HepG2 (cell line): ENCODE results near the gene DIP2C. TPM values are rescaled to one million over a fixed set of nuclear protein-coding genes. Genes with fewer than 3 reads are reported as not detected.

Source experiments
- ATAC-seq: fragments of 200-7000 bp; cut with Tn5 transposase; 3 replicates; pipeline ENCODE4 v1.9.1; 2020; ENCODE audit warnings: mild to moderate bottlenecking, moderate library complexity
- BruUV-seq: library from RNA; stranded (reverse); fragments of 400-500 nt; replicated peaks from 2 replicates; lab custom pipeline; 2021; lab: Mats Ljungman, UMichigan
- CTCF ChIA-PET: fragments of 300-600 bp; formaldehyde crosslinking; extraction: SDS; loops from one replicate; lab custom pipeline; 2021; ENCODE audit warnings: low total read pairs, inconsistent platforms, low intra/inter-chr PET ratio; lab: Yijun Ruan, JAX
- POLR2A ChIA-PET: fragments of 350-600 bp; sonication (Branson Sonifier 250); formaldehyde crosslinking; loops from one replicate; lab custom pipeline; 2020; ENCODE audit warnings: antibody characterized with exemption, inconsistent platforms; lab: Yijun Ruan, JAX
- DNase-seq: peaks from one replicate; pipeline ENCODE4 v3.0.0-alpha.2; 2015; ENCODE audit warnings: low spot score
- FAIRE-seq: peaks from 3 replicates; lab custom pipeline; 2011; peaks lifted over from hg19 to GRCh38; lab: Jason Lieb, UNC
- H2AFZ ChIP-seq: one replicate; pipeline ENCODE4 v1.6.1; 2011; ENCODE audit warnings: low read length, inconsistent platforms
- H3K27ac ChIP-seq: fragments of 300-600 bp; 3 replicates; pipeline ENCODE4 v1.8.0; 2011; ENCODE audit warnings: mixed run types, mild to moderate bottlenecking, mixed read lengths, low read length, inconsistent platforms; ENCODE audit not compliant: insufficient read depth; ENCODE audit errors: extremely low read length
- H3K27me3 ChIP-seq, 2 experiments: fragments of 200-600 bp in 1 of 2; 2 replicates in 1 of 2; 3 replicates in 1 of 2; pipeline versions ENCODE4 v1.6.0 to v1.8.0; 2011; ENCODE audit warnings: low read length in 2 of 2, mild to moderate bottlenecking in 2 of 2, moderate library complexity in 2 of 2, inconsistent platforms in 1 of 2; ENCODE audit not compliant: insufficient read depth in 2 of 2, control insufficient read depth in 1 of 2
- H3K36me3 ChIP-seq, 2 experiments: fragments of 200-600 bp in 1 of 2; replicated peaks in 1 of 2; 2 replicates in 1 of 2; 3 replicates in 1 of 2; pipeline versions ENCODE4 v1.5.1 to v1.8.0; 2011; ENCODE audit warnings: low read length in 2 of 2, inconsistent platforms in 1 of 2; ENCODE audit not compliant: insufficient read depth in 2 of 2, control insufficient read depth in 1 of 2
- H3K4me1 ChIP-seq: 2 replicates; pipeline ENCODE4 v1.5.1; 2012; ENCODE audit warnings: low read length, inconsistent platforms; ENCODE audit not compliant: insufficient read depth
- H3K4me2 ChIP-seq: 2 replicates; pipeline ENCODE4 v1.6.0; 2011; ENCODE audit warnings: low read depth, low read length, inconsistent platforms
- H3K4me3 ChIP-seq, 3 experiments: fragments of 200-600 bp in 1 of 3; sonication (generic), shearing (Covaris generic) in 1 of 3; replicated peaks in 1 of 3; 2 replicates each; pipeline ENCODE4 v1.5.1; 2011 to 2016; ENCODE audit warnings: low read length in 3 of 3, inconsistent platforms in 2 of 3, low read depth in 2 of 3, mild to moderate bottlenecking in 2 of 3, control low read depth in 1 of 3, mixed read lengths in 1 of 3; ENCODE audit not compliant: insufficient read depth in 1 of 3
- H3K79me2 ChIP-seq: one replicate; pipeline ENCODE4 v1.6.1; 2011; ENCODE audit warnings: low read length, inconsistent platforms; ENCODE audit not compliant: insufficient read depth
- H3K9ac ChIP-seq: 2 replicates; pipeline ENCODE4 v1.6.0; 2011; ENCODE audit warnings: mild to moderate bottlenecking, low read depth, low read length, inconsistent platforms; ENCODE audit not compliant: insufficient read depth
- H3K9me3 ChIP-seq: 2 replicates; pipeline ENCODE4 v1.5.1; 2012; ENCODE audit warnings: mild to moderate bottlenecking, low read length
- H4K20me1 ChIP-seq: 2 replicates; pipeline ENCODE4 v1.6.0; 2011; ENCODE audit warnings: inconsistent platforms, mild to moderate bottlenecking, low read length, moderate library complexity; ENCODE audit not compliant: insufficient read depth
- ARNT ChIP-seq: fragments of 450-650 bp; IDR thresholded peaks from 2 replicates; pipeline ENCODE4 v1.6.1; 2017
- ASH2L ChIP-seq: fragments of 300-600, 200-600 bp; sonication (generic); IDR thresholded peaks from 2 replicates; pipeline ENCODE4 v1.7.0; 2017; ENCODE audit warnings: low read depth, mild to moderate bottlenecking, moderate library complexity, mixed read lengths, low read length; ENCODE audit not compliant: insufficient read length
- DDIT3 ChIP-seq: sonication (generic); formaldehyde crosslinking; IDR thresholded peaks from 2 replicates; pipeline ENCODE4 v1.4.0; 2020; ENCODE audit warnings: mild to moderate bottlenecking, missing genetic modification reagents
- DMAP1 ChIP-seq: IDR thresholded peaks from 2 replicates; pipeline ENCODE4 v1.6.1; 2016
- GABPB1 ChIP-seq: IDR thresholded peaks from 2 replicates; pipeline ENCODE4 v1.6.1; 2016; ENCODE audit warnings: mild to moderate bottlenecking, missing genetic modification reagents, moderate library complexity, missing compliant biosample characterization
- GATA4 ChIP-seq: sonication (generic); IDR thresholded peaks from 2 replicates; pipeline ENCODE4 v1.6.1; 2016; ENCODE audit warnings: antibody characterized with exemption, low read depth, borderline replicate concordance
- HNRNPLL ChIP-seq: fragments of 200-400 bp; formaldehyde crosslinking; IDR thresholded peaks from 2 replicates; pipeline ENCODE4 v1.6.1; 2017; ENCODE audit warnings: mild to moderate bottlenecking, low read depth, low read length; ENCODE audit not compliant: poor library complexity, severe bottlenecking
- KDM5B ChIP-seq: sonication (generic); formaldehyde crosslinking; IDR thresholded peaks from 2 replicates; pipeline ENCODE4 v1.4.0; 2020; ENCODE audit warnings: missing genetic modification reagents, mild to moderate bottlenecking, borderline replicate concordance
- RAD51 ChIP-seq: fragments of 450-650 bp; IDR thresholded peaks from 2 replicates; pipeline ENCODE4 v1.6.1; 2016; ENCODE audit warnings: borderline replicate concordance
- SUZ12 ChIP-seq: fragments of 150-350 bp; IDR thresholded peaks from 2 replicates; pipeline ENCODE4 v1.6.1; 2014; ENCODE audit warnings: low read depth, low read length
- TAF15 ChIP-seq: fragments of 200-400 bp; formaldehyde crosslinking; IDR thresholded peaks from one replicate; pipeline ENCODE4 v1.6.1; 2018; ENCODE audit warnings: mild to moderate bottlenecking, low read depth, low read length; ENCODE audit not compliant: poor library complexity, severe bottlenecking
- ZFP36L2 ChIP-seq: sonication (generic); formaldehyde crosslinking; IDR thresholded peaks from 2 replicates; pipeline ENCODE4 v1.4.0; 2020; ENCODE audit warnings: missing genetic modification reagents
- ZNF12 ChIP-seq: sonication (generic); formaldehyde crosslinking; IDR thresholded peaks from 2 replicates; pipeline ENCODE4 v1.5.0; 2020; ENCODE audit warnings: missing genetic modification reagents
- ZNF430 ChIP-seq: sonication (generic); formaldehyde crosslinking; IDR thresholded peaks from 2 replicates; pipeline ENCODE4 v1.9.0; 2021; ENCODE audit warnings: mild to moderate bottlenecking, missing genetic modification reagents
- ZNF441 ChIP-seq: sonication (generic); formaldehyde crosslinking; IDR thresholded peaks from 2 replicates; pipeline ENCODE4 v1.7.0; 2021; ENCODE audit warnings: missing genetic modification reagents, borderline replicate concordance
- ZNF547 ChIP-seq: sonication (generic); formaldehyde crosslinking; IDR thresholded peaks from 2 replicates; pipeline ENCODE4 v1.5.1; 2020; ENCODE audit warnings: mild to moderate bottlenecking, missing genetic modification reagents
- ZNF580 ChIP-seq: IDR thresholded peaks from 2 replicates; pipeline ENCODE4 v1.6.1; 2016; ENCODE audit warnings: low read depth, borderline replicate concordance
- ZNF766 ChIP-seq: sonication (generic); formaldehyde crosslinking; IDR thresholded peaks from 2 replicates; pipeline ENCODE4 v1.5.0; 2020; ENCODE audit warnings: missing genetic modification reagents, borderline replicate concordance
- ZZZ3 ChIP-seq: sonication (generic); formaldehyde crosslinking; IDR thresholded peaks from 2 replicates; pipeline ENCODE4 v1.4.0; 2020; ENCODE audit warnings: missing genetic modification reagents, mild to moderate bottlenecking, borderline replicate concordance
- WGBS: methylation state at CpG from one replicate; pipeline ENCODE4 v1.1.6; 2017; ENCODE audit warnings: low lambda C conversion rate; 5-methylcytosine and 5-hydroxymethylcytosine counted together
- in situ Hi-C: cut with HindIII; loops from 2 replicates; pipeline ENCODE4 v1.10.0; 2017; ENCODE audit warnings: low pct_unique_long_range_greater_than_20kb; ENCODE audit not compliant: extremely low pct_ligation_motif_present
- intact Hi-C: fragments of 100-400 bp; cut with micrococcal nuclease; formaldehyde crosslinking; loops from one replicate; pipeline ENCODE4 v1.10.0; 2022; ENCODE audit not compliant: unreplicated experiment
- polyA plus RNA-seq, 8 experiments: library from polyadenylated mRNA; depleted of rRNA in 3 of 8; stranded (reverse) in 7 of 8; unstranded in 1 of 8; fragments of >200 nt; fragmentation: Illumina TruSeq in 4 of 8; extraction: Trizol in 4 of 8; gene quantifications; 2 replicates each; pipeline versions ENCODE4 v1.2.1 to v1.2.3, GENCODE V29; 2011 to 2016; ENCODE audit warnings: low read depth in 4 of 8, missing spikeins in 1 of 8, mixed read lengths in 1 of 8; ENCODE audit not compliant: insufficient read depth in 1 of 8
- total RNA-seq, 5 experiments: library from RNA; depleted of rRNA; stranded (reverse); fragments of >200 nt; fragmentation: Illumina TruSeq; extraction: Trizol; gene quantifications; 2 replicates each; pipeline ENCODE4 v1.2.3, GENCODE V29; 2016; ENCODE audit warnings: low read depth in 1 of 5
- TF ChIP-seq, protein P1 (sequence below): IDR thresholded peaks from 2 replicates; pipeline ENCODE4 v1.6.1; 2016; ENCODE audit warnings: control low read depth

The DIP2C gene
- total and polyA plus RNA-seq, 2 of the 13 experiments (the other 11 are each of a cell fraction or from before 2014, with no cell fraction given): 2.2 to 2.7 TPM

GRCh38 chr10:317271-317769 lies 372.1 kb downstream of the DIP2C start:
- Histone ChIP-seq H3K9ac (no peak overlapping the region), H4K20me1 (no peaks in the 10 kb centered on the region), H3K4me3 (no peak overlapping the region), H3K9me3 (no peaks in the 10 kb centered on the region), H2AFZ (no peak overlapping the region), H3K27me3 (no peaks in the 10 kb centered on the region), H3K36me3 (peaks cover 3 to 12% of the 10 kb centered on the region in 2 experiments; a peak in 1 of 5 replicates), H3K4me1 (no peaks in the 10 kb centered on the region), H3K4me2 (no peak overlapping the region), H3K27ac (no peak overlapping the region), H3K79me2 (no peaks in the 10 kb centered on the region)
- ChIA-PET POLR2A (no interaction called here), CTCF (no interaction called here)
- no peak for DNase-seq
- intact Hi-C loops: no loop called here
- no peak for ATAC-seq
- no peak for TF ChIP-seq ZNF441 (CRISPR knock-in tag)
- no TSS peak for BruUV-seq
- WGBS: 90% methylated on average over 11 of the region's 11 CpGs
- in situ Hi-C loops: no loop called here
- no peak for FAIRE-seq

GRCh38 chr10:316390-316789 lies 373.1 kb downstream of the DIP2C start:
- POLR2A ChIA-PET: no interaction called here
- H3K27ac ChIP-seq: no peak overlapping the region
- intact Hi-C loops (no loop called here), in situ Hi-C loops (no loop called here)
- DNase-seq: no peak
- H3K36me3 ChIP-seq: peaks cover 3 to 12% of the 10 kb centered on the region in 2 experiments; a peak in 1 of 5 replicates
- no peaks in the 10 kb centered on the region for H4K20me1 ChIP-seq
- H3K9ac ChIP-seq: no peak overlapping the region
- ATAC-seq: no peak
- no peak for FAIRE-seq
- no peaks in the 10 kb centered on the region for H3K9me3 ChIP-seq
- no peak overlapping the region for H2AFZ ChIP-seq
- no peak overlapping the region for H3K4me3 ChIP-seq
- H3K4me2 ChIP-seq: no peak overlapping the region
- WGBS: 100% methylated on average over 2 of the region's 6 CpGs
- BruUV-seq: no TSS peak
- no peaks in the 10 kb centered on the region for H3K27me3 ChIP-seq
- no peaks in the 10 kb centered on the region for H3K4me1 ChIP-seq
- CTCF ChIA-PET: no interaction called here
- no peaks in the 10 kb centered on the region for H3K79me2 ChIP-seq
- TF ChIP-seq ARNT: no peak
- no peak for TF ChIP-seq ZNF766
- no peak for TF ChIP-seq GABPB1 (CRISPR knock-in tag)
- TF ChIP-seq GATA4: no peak
- TF ChIP-seq SUZ12: no peak
- TF ChIP-seq ZNF547 (CRISPR knock-in tag): no peak
- TF ChIP-seq ZNF430 (CRISPR knock-in tag): no peak
- no peak for TF ChIP-seq ASH2L
- TF ChIP-seq ZFP36L2 (CRISPR knock-in tag): no peak
- TF ChIP-seq KDM5B (CRISPR knock-in tag): no peak
- TF ChIP-seq DDIT3 (CRISPR knock-in tag): no peak
- no peak for TF ChIP-seq DMAP1
- TF ChIP-seq ZNF580 (CRISPR knock-in tag): no peak
- TF ChIP-seq RAD51: no peak
- no peak for TF ChIP-seq TAF15
- no peak for TF ChIP-seq ZNF12
- no peak for TF ChIP-seq HNRNPLL
- TF ChIP-seq ZZZ3 (CRISPR knock-in tag): no peak
- TF ChIP-seq, protein P1, sequence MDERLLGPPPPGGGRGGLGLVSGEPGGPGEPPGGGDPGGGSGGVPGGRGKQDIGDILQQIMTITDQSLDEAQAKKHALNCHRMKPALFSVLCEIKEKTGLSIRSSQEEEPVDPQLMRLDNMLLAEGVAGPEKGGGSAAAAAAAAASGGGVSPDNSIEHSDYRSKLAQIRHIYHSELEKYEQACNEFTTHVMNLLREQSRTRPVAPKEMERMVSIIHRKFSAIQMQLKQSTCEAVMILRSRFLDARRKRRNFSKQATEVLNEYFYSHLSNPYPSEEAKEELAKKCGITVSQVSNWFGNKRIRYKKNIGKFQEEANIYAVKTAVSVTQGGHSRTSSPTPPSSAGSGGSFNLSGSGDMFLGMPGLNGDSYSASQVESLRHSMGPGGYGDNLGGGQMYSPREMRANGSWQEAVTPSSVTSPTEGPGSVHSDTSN (CRISPR knock-in tag): no peak
